ENCODE data around the gene CMYA5.

The CMYA5 gene

DNA sequence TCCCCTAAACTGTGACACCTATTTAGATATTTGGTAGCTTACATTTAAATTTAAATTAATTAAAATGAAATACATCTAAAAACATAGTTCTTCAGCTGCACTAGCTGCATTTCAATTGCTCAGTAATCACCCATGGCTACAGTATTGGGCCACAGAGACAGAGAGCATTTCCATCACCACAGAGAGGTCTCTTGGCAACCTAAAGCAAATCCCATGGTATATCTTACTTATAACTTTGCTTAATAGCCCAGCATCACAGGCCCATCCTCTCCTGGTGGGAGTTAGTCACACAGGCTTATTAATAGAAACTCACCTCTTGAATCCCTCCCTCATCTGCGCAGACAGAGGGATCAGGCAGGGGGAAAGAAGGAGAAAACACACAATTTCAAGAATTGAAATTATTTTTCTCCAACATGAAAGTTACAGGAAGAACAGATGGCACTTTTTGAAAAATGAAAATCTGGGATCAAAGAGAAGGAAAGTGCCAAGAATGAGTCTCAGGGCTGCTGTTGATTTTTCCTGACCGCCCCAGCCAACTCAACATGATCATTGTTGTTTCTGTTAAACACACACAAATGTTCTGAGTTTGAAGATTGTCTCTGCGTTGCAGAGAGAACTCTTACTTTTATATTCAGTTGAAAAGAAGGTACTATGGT is 144.6 kb downstream of the CMYA5 start:
- in situ Hi-C loops (cut with MboI; ENCODE audit: low sequenced_read_pairs), result no loop called here

DNA sequence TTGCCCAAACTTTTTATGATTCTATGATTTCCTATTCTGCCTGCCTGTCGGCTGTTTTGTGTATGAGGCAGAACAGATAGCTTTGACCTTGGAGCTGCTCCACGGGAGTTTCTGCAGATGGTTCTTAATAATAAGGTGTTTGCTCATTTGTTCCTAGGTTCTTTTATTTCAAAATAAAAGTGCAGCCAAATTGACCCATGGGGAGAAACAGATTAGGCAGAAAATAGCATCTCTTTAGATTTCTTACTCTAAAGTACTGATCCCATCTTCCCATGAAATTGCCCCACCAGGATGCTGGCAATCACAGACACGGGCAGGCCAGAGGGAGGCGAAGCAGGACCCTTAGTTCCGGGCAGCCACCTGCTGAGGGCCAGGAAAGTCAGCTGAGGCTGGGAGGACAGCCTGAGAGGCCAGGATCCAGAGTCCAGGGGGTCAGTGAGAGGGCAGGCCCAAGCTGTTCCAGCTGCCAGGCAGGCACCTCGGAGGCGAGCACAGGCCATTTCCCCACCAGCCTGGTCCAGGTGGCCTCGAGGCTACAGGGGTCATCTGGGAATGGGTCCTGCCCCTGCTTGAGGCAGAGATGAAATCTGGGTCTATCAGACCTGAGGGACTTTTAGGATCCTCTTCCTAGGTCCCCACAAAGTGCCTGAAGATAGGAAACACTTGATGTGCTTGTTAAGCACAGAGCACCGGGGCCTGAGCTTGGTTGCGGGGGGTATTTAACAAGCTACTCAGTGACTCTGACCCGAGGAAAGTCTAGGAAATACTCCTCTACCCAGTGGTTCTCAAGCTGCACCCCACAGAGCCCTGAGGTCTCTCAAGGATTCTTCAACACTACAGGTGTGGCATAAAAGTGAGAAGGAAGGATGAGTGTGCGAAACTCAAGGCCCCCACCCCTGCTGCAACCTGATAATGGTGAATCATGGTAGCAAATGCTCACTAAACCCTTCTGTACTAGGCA is 145.4 kb downstream of the CMYA5 start:
- in situ Hi-C loops (cut with MboI; ENCODE audit: low sequenced_read_pairs), result no loop called here

DNA sequence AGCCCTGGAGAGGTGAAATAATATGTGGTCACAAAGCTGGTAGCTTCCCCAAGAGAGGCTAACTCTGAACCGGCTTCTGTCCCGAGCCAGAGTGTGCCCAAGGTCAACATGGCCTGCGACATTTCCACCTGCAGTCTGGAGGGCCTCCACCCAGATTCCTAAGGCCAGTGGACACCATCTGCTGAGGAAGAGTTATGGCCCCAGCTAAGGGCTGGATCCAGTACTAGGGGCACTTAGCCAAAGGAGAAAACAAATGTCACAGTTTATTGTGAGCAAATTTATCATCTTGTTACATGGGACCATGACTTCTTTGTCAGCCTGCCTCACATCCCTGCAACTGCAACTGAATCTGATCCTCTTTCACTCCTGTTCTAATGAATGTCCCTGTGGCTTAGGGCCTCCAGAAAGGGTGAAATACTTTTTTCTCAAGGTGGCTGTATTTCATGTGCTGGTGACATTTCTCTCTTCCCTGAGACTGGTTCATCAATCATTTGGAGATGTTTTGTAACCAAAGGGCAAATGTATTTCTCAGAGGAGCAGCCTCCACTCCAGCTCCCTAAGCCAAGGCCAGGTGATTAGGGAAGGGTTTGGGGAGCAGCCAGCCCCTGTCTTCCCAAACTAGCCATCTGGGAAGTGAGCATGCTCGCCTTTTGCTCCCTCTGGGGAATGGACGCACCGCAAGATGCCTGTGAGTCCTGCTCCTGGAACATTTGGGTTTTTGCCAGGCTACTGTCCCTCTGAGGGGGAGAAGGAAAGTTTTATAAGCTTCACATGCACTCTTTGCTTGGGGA is 148.3 kb downstream of the CMYA5 start:
- in situ Hi-C loops (cut with MboI; ENCODE audit: low sequenced_read_pairs), result no loop called here

DNA sequence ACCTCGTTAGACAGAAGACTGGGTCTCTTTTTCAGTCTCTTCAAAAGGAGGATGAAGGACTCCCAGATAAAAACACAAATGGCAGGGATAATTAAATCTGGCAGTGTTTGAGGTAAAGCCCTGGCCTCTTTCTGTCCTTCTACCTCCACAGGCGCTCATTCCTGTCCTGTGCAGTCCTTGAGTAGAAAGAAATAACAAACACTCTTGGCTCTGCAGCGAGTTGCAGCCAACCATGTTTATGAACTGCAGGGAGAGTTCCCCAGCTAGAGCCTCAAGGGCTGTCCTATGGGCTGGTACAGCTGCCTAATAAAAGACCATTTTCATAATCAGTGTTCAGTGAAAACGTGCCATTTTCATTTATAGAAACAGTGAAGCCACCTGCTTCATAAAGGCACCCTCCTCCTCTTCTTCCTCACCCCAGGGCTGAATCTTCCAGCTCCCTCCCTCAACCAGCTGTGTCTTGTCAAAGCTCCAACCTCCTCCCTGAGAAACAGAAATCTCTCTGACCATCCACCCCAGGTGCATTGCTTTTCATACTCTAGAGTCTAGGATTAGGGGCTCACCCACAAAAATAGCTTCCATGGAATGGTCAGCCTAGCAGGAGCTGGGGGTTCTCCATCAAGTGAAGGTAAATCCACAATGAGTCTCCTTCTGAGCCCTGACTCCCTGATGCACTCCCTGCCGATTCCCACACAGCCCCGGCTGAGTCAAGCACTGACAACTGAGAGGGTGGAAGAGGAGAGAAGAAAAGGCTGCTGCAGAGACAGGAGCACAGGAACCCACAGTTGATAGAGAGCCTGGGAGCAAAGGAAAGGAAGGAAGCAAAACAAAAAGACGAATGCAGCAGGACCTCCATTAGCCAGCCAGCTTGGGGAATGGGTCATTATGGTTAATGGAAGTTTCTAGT is 150.7 kb downstream of the CMYA5 start:
- in situ Hi-C loops (cut with MboI; ENCODE audit: low sequenced_read_pairs), result no loop called here

DNA sequence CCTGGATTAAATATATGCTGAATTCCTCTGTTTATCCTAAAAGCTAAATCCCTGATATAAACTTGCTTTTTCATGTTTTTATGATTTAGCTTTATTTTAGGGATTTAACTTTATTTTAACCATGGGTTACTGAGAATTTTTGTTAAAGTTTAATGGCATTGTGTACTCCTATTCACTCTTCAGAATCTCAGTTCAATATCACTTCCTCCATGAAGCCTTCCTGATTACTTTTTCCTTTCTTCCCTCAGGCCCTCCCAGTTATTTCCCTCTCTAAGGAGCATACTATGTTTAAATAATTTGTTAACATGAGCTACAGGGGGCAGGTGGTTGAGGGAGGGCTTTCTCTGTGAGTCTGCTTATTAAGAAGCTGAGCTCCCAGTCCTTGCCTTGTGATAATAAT is 151.5 kb downstream of the CMYA5 start:
- in situ Hi-C loops (cut with MboI; ENCODE audit: low sequenced_read_pairs), result no loop called here

DNA sequence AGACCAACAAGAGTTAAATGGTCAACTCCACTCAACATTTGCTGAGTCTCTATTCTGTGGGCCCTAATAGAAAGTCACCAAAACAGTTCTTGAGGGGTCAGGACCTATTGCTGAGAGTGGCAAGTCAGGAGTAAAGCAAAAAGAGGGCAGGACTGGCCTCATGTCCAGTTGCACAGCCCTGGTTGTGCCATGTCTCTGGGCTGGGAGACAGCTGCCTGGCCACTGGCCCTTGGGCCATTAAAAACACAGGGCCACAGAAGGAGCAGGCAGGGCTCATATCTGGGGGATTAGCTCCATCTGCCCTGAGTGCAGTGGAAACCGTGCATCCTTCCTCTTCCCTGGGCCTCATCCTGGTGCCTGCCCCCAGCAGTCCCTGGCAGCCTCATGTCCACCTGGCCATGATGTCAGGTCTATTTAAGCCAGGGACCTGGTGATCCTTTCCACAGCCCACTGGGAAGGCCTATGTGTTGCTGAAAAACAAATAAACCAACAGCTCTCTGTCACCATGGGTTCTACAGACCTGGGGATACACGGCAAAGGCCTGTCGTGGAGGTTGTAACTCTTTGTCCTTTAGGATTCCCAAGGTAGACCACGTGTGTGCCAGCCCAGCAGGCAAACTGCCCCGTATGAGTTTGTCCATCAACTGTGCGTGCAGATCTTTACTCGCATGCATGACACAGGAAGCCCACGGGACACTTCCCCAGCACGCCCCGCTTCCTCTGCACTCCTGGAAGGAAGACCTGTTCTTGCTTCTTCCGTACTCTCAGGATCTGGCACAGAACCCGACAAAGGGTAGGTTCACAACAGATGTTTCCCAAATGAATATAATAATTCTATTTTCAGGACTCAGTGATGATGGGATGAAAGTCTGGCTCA is 152.6 kb downstream of the CMYA5 start:
- in situ Hi-C loops (cut with MboI; ENCODE audit: low sequenced_read_pairs), result no loop called here

DNA sequence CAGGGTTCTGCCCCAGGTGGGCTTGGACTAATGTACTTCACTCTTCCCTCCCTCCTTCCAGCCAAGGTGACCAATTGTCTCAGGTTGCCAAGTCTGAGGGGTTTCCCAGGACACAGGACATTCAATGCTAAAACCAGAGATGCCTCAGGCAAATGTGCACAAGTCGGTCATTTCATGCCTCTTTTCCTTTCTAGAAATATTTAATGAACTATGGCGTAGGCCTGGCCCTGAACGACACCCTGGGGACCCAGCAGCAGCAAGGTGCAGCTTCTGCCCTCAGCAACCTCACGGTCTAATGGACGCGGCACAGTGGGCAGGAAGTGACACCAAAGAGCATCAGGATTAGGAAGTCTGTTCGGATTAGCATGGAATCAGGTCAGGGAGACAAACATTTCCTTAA is 153.4 kb downstream of the CMYA5 start:
- in situ Hi-C loops (cut with MboI; ENCODE audit: low sequenced_read_pairs), result no loop called here

DNA sequence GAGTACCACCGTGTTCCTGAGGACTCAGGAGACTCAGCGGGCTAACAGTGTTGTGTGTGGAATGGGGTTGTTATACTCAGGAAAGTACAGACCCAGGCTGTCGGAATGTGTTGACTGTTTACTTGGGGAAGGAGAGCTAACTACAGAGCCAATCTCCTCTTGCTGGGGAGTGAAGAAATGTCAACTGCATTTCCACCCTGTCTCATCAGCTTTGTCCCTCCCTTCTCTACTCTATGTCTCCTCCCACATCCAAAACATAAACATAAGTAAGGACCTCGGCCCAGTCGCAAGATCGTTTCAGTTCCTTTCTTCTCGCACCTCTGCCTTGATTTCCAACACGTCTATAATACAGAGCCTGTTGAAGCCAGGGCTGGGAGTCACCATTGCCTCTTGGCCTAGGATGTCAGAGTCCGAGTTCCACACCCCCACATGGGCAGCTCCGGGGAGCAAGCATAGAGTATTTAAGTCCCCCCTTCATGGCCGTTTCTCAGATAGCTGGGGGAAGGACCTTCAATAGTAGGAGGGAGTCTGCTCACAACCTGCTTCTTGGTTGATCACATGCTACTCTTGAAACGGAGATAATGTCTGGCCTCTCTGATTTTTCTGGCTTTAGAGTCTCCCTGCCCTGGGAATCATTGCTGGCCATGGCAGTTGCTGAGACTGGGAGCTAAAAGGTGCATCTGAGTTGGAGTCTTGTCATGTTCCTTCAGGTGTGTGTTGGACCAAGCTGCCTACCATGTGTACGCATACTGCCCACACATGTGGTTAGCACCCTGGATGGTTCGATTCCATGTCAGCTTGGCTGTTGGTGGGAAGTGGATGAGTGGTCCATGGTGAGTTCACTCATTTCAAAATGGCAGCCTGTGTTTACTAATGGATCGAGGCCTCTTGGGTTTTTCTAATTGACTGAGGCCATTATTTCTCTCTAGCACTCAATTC is 154.1 kb downstream of the CMYA5 start:
- in situ Hi-C loops (cut with MboI; ENCODE audit: low sequenced_read_pairs), result no loop called here

DNA sequence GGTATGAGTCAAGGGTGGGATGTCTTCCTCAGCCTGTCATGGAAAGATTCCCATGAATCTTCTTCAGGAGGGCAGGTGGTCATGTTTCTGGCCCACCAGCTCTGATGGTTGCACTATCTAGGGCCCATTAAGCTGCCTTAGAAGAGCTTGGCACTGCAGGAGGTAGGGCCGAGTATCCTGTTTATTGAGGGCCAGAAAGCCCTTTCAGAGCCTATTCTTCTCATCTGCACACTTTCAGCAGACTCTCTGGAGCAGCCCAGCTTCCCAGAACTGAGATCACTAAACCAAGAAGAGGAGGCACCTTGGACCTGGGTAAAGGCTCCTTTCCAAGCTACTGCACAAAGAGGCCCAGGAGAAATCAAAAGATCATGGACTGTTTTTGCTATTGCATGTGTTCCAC is 154.9 kb downstream of the CMYA5 start:
- in situ Hi-C loops (cut with MboI; ENCODE audit: low sequenced_read_pairs), result no loop called here

DNA sequence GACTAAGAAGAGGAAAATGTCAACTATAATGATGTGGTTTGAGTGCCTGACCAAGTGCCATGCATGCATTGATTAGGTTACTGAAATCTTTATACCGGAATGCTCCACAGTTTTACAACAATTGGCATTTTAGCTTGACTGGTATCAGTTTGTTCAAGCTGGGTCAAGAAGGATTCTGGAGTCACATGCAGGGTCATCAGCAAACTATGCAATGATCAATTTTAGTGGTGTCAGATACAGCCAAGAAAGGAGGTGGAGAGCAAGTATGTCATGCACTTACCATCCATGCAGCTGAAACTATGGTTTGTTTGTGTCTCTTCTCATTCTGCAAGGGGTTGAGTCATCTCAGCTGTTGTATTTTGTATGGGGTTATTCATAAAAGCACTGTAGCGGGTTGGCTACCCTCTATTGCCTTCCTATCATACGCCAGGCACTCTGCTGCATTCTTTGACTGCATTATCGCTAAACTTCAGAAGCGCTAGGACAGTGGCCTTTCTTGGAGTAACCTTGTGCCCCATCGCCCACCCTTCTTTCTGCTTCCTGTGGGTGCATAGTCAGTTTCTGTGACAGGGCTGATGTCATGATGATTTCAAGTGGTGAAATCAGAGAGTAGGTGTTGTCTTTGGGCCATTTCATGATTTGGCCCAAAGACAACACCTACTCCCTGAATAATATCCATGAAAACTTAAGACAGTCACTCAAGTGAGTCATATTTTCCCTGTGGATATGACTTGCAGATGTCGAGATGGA is 156.0 kb downstream of the CMYA5 start:
- in situ Hi-C loops (cut with MboI; ENCODE audit: low sequenced_read_pairs), result no loop called here

DNA sequence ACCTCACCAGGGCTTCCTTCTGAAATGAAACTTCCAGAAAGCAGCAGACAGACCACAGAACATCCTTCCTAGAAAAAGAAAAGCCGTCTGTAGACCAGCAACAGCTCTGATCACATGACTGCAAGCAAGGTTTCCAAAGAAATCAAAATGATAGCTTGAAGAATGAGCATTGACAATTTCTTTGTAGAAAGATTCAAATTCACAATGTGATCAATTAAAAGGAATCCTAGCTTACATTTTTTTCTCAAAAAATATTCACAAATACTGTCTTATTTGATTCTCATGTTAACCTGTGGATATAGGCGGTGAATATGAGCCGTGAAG is 156.5 kb downstream of the CMYA5 start:
- in situ Hi-C loops (cut with MboI; ENCODE audit: low sequenced_read_pairs), result no loop called here

DNA sequence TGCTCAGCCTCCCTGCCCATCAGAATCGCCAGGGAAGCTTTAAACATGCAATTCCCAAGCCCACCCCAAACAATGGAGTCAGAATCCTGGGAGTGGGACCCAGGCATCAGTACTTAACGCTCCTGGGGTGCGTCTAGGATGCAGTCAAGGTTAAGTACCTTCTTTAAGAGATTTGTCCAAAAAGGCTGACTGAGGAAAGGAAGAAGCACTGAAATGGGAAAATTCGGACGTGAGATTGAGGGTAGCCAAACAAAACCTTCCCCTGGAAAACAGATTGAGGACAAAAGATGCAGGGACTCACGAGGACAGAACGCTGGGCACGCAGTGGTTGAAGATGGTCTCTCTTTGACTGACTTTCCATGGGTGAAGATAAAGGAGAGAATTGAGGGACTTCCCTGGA is 157.9 kb downstream of the CMYA5 start:
- in situ Hi-C loops (cut with MboI; ENCODE audit: low sequenced_read_pairs), result no loop called here

DNA sequence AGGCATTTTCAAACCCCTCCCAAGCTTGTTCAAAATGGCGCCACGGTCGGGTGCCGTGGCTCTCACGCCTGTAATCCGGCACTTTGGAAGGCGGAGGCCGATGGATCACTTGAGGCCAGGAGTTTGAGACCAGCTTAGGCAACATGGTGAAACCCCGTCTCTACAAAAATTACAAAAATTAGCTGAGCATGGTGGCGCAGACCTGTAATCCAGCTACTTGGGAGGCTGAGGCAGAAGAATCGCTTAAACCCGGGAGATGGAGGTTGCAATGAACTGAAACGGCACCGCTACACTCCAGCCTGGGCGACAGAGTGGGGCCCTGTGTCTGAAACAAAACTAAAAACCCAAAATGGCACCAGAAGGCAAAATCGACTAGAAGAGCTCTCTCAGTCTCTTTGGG is 159.4 kb downstream of the CMYA5 start:
- in situ Hi-C loops (cut with MboI; ENCODE audit: low sequenced_read_pairs), result no loop called here

Data from HL-60/S4 treated with phorbol 12-myristate 13-acetate at 8.2 ng/mL for 4 days and 3 days (cell line).